ENCODE data around the gene MBP.
A peak's percentile ranks its signal among the peaks of the same experiment; 100 is the strongest.

The MBP gene

GRCh38 chr18:77062518-77063003, 70.0 kb downstream of the MBP start:
- DNase-seq = no peak

GRCh38 chr18:77061946-77062517, 70.6 kb downstream of the MBP start:
- DNase-seq = peak; percentile 81

- no peak for DNase-seq
These were observed 71.2 kb downstream of the MBP start for GRCh38 chr18:77061281-77061945.

- no peak for DNase-seq
These were observed 72.4 kb downstream of the MBP start for GRCh38 chr18:77060151-77060550.

DNA sequence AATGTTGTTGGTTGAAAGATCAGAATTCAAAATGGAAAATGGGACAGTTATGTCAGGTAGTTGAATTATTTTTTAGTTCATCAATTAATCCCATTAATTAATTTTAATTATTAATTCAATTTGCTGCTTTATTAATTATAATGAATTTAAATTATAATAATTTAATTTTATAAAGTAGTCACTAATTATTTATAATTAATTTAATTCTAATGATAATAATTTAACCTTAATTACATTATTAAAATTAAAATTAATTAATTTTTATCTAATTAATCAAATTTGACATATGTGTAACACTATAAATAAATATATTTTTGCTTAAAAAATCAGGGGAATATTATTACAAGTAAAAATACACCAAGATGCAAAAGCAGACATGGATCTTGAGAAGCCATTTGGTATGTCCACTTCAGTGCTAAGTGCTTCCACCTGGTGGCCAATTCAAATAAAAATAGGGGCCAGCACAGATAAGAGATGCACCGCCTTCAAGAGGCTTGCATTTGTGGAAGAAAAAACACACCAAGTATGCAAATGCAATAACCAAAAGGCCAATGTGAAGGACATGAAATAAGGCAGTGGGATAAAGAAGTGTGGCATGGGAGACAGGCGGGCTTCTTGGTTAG, 73.2 kb downstream of the MBP start:
- DNase-seq = peak; percentile 94

DNA sequence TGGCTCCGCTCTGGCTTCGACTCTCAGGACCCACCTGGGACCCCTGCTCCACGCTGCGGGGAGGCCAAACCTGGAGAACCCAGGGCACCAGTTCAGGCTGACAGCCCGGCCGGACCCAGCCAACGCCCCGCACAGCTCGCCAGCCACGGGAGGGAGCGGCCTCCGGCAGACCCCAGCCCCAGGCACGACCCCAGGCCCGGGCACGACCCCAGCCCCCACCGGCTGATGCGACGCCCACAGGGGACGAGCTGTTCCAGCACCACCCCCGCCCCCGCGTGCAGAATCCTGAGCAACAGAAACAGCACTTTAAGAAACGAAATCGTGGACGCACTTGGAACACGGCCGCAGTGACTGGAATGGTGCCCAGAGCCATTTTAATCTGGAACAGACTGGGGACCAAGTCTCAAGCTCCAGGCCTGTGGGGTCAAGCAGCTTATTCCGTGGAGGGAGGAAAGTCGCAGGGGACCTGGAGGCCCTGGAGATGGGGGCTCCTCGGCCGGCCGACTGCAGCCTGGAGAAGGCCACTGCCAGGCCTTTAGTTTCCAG, 74.2 kb downstream of the MBP start:
- no peak for DNase-seq

- peak; percentile 60 for DNase-seq
These were observed 75.6 kb downstream of the MBP start for GRCh38 chr18:77057006-77057395.

- peak; percentile 71 for DNase-seq
These were observed 76.1 kb downstream of the MBP start for GRCh38 chr18:77056344-77057005.

- DNase-seq = peak; percentile 42
These were observed 76.9 kb downstream of the MBP start for GRCh38 chr18:77055429-77056300.

DNA sequence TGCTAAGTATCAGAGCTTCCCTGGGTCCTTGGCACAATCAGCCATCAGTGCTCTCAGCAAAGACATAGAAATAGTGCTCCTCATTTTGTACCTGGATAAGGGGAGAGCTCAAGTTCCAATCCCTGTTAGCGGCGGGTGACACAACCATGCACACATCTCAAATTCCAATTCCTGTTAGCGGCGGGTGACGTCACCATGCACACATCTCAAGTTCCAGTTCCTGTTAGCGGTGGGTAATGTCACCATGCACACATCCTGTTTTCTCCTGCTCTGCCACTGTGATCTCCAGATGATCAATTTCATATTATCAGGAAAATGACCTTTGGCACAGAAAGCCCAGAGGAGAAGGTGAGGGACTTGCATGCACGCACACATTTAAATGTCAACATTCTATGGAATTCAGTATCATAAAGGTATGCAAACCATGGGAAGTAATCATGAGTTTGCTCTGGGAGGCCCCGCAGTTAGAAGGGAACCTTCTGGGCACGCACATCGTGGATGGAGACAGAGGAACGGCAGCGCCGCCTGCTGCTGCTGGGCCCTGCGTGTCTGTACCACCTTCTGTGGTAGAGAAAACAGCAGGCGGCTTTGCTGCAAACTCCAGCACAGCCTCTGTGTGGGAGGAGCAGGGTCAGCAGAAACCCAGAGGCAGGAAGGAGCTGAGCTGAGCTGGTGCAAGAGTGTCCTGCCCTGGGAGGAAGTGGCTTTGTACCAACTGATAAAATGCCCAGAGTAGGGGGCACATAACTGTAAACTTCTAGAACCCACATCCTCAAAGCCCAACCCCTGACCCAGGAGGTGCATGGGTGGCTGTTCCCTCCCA, 77.8 kb downstream of the MBP start:
- peak; percentile 98 for DNase-seq

GRCh38 chr18:77054288-77054605, 78.3 kb downstream of the MBP start:
- DNase-seq = peak; percentile 68

DNA sequence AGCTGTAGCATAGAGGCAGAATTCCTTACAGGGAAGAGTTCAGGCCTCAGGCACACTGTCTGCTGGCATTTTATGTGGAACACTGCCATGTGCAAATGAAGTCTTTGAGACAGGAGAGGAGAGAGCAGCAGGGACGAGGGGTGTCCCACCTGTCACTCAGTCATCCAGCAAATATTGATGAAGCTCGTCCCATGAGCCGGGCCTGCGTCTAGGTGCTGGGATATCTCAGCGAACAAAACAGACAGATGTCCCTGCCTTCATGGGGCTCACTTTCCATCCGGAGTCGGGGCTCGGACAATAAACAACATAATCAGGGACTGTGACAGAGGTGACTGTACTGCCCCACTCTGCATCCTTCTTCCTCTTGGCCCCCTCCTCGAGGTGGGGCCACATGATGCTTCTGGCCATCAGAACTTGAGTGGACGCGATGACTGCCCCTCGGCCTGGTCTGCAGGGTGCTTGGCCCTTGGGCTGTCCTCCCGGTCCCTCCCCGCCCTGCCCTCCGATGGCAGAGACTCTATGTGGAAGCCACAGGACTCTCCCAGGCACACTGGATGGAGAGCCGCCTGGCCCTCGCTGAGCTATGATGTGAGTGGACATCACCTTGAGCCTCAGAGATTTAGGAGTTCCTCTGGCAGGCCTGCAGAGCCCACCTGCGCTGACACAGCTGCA, 78.8 kb downstream of the MBP start:
- no peak for DNase-seq

GRCh38 chr18:77052983-77053309, 79.6 kb downstream of the MBP start:
- DNase-seq = peak; percentile 89

- DNase-seq = peak; percentile 27
These were observed 80.1 kb downstream of the MBP start for GRCh38 chr18:77052297-77052982.

GRCh38 chr18:77051581-77052296, 80.8 kb downstream of the MBP start:
- no peak for DNase-seq

GRCh38 chr18:77049938-77050337, 82.6 kb downstream of the MBP start:
- no peak for DNase-seq

- no peak for DNase-seq
These were observed 84.7 kb downstream of the MBP start for GRCh38 chr18:77047803-77048419.

DNA sequence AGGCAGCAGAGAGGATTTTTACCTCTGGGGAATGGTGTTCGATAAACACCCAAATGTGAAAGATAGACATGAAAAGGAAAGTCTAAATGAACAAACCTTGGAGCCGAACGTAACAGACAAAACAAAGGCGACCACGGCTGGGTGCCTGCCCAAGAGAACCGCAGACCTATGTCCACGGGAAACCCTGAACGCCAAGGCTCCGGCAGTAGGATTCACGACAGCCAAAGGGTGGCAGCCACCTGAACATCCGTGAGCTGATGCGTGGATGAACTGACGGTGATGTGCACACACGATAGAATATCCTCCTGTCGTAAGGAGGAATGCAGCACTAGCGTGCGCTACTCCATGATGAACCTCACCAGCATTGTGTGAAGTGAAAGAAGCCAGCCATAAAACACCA, 85.6 kb downstream of the MBP start:
- no peak for DNase-seq

GRCh38 chr18:77046409-77046808, 86.2 kb downstream of the MBP start:
- no peak for DNase-seq

GRCh38 chr18:77045677-77046076, 86.9 kb downstream of the MBP start:
- DNase-seq = no peak

Data from hematopoietic multipotent progenitor cell treated with erythropoietin and hydrocortisone succinate and interleukin-3 and kit ligand, for 4 days (in vitro differentiated cells).